ENCODE data around the gene LMX1B.

GRCh38 chr9:126683698-126684044 lies 69.9 kb downstream of the LMX1B start:
- TF ChIP-seq EZH2phosphoT487 (IDR thresholded peaks at IDR 0.05; ENCODE audit: borderline replicate concordance): no peak
- no peak for TF ChIP-seq JUND (IDR thresholded peaks at IDR 0.05)
- no peak for TF ChIP-seq EZH2 (IDR thresholded peaks at IDR 0.05)
- TF ChIP-seq SIN3A (IDR thresholded peaks at IDR 0.05; ENCODE audit: low read depth): no peak
- TF ChIP-seq, protein P1, sequence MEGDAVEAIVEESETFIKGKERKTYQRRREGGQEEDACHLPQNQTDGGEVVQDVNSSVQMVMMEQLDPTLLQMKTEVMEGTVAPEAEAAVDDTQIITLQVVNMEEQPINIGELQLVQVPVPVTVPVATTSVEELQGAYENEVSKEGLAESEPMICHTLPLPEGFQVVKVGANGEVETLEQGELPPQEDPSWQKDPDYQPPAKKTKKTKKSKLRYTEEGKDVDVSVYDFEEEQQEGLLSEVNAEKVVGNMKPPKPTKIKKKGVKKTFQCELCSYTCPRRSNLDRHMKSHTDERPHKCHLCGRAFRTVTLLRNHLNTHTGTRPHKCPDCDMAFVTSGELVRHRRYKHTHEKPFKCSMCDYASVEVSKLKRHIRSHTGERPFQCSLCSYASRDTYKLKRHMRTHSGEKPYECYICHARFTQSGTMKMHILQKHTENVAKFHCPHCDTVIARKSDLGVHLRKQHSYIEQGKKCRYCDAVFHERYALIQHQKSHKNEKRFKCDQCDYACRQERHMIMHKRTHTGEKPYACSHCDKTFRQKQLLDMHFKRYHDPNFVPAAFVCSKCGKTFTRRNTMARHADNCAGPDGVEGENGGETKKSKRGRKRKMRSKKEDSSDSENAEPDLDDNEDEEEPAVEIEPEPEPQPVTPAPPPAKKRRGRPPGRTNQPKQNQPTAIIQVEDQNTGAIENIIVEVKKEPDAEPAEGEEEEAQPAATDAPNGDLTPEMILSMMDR (IDR thresholded peaks at IDR 0.05 in 2 of 3, conservative IDR thresholded peaks at IDR 0.05 in 1 of 3; ENCODE audit: borderline replicate concordance in 1 of 3, insufficient read depth in 1 of 3, low read depth in 2 of 3, low read length in 2 of 3): no peak
- no peak for TF ChIP-seq CEBPB (IDR thresholded peaks at IDR 0.05; ENCODE audit: low read depth)
- TF ChIP-seq SRF (IDR thresholded peaks at IDR 0.05; ENCODE audit: low read depth): no peak
- TF ChIP-seq POLR2A (IDR thresholded peaks at IDR 0.05; ENCODE audit: borderline replicate concordance, extremely low read depth, insufficient read depth, insufficient read length): no peak
- no peak for TF ChIP-seq ZBTB33 (IDR thresholded peaks at IDR 0.05; ENCODE audit: extremely low read depth, insufficient replicate concordance, low read length)
- TF ChIP-seq POLR2AphosphoS5 (IDR thresholded peaks at IDR 0.05; ENCODE audit: low read depth, low read length): no peak
- no peak for TF ChIP-seq ELF1 (IDR thresholded peaks at IDR 0.05; ENCODE audit: borderline replicate concordance, low read depth)
- no peak for TF ChIP-seq RAD21 (IDR thresholded peaks at IDR 0.05; ENCODE audit: low read depth)

All from HCT116 (cell line).